Sigmoid colon (tissue), 4 donors: ENCODE measurements around the gene KIF13A.
"Not testable (repeated sequence)": the region's sequence is repeated elsewhere in the genome, so short reads cannot be mapped to it uniquely, and the experiment has no call there.

Experiments
- CTCF ChIP-seq, 4 experiments: fragments of 450-650 bp in 3 of 4; fragments of 200-600 bp in 1 of 4; IDR thresholded peaks; one replicate each; pipeline ENCODE4 v1.5.1; 2016 to 2019; ENCODE audit warnings: antibody characterized with exemption in 4 of 4, mild to moderate bottlenecking in 3 of 4, moderate library complexity in 2 of 4
- EP300 ChIP-seq, 4 donors: sonication (generic); formaldehyde crosslinking; IDR thresholded peaks; one replicate each; pipeline ENCODE4 v1.6.1; 2017; ENCODE audit warnings: antibody characterized with exemption in 4 of 4
- POLR2A ChIP-seq, 2 donors: fragments of 450-650 bp; IDR thresholded peaks; one replicate each; pipeline ENCODE4 v1.6.1; 2016; ENCODE audit warnings: antibody characterized with exemption in 2 of 2, mild to moderate bottlenecking in 2 of 2, moderate library complexity in 2 of 2

GRCh38 chr6:17889777-17890176 is 97.7 kb downstream of the KIF13A start:
- not testable (repeated sequence) for TF ChIP-seq EP300, CTCF, POLR2A (IDR thresholded peaks at IDR 0.05)
